GM12875 (cell line): ENCODE data around the gene SEC62.
A peak's percentile ranks its signal among the peaks of the same experiment; 100 is the strongest.

ENCODE experiments used
- H3K4me3 ChIP-seq: one replicate; pipeline ENCODE4 v1.5.1; 2011; ENCODE audit warnings: low read depth, low read length, control low read depth
- TF ChIP-seq, protein P1 (sequence below): IDR thresholded peaks from 2 replicates; pipeline ENCODE4 v1.5.1; 2011; ENCODE audit warnings: low read depth, mild to moderate bottlenecking, control low read depth, inconsistent platforms, low read length, moderate library complexity, borderline replicate concordance; ENCODE audit not compliant: insufficient read depth

Gene SEC62

DNA sequence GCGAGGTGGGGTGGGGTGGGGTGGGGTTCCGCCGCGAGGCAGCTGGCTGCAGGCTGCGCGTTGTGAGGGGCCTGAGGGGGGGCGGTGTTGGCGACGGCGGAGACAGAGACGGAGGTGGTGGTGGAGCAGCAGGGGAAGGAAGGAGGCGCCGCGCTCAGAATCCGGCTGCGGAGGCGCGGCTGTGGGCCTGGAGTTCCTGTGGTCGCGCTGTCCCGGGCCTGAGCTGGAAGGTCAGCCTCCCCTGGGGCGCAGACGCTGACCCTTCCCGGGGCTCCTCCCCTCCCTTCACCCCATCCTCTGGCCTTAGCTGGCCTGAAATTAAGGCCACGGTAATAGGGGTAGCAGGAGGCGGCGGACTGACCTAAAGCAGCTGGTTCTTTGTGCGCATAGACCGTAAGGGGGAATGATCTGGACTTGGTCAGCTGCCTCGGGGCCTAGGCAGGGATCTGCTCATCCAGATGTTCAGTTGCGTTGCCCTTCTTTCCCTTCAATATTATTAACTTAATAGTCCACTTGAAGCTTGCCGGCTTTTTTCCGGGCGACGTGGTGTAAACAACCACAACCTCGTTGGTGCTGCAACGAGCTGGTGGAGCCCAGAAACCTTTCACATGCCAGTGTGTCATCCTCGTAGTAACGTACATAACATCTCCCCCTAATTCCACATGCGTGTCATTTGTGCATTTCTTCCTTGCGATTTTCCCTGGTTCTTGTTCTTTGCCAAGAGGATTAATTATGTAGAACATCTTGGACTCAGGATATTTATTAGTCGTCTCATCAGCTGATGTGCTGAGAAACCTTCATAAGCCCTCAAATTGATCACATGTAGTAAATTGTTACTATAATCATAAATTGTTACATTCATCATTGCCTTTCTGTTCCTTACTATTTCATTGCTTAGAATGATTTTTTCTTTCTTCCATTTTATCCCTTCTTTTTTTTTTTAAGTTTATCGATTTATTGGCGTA is 626 bp downstream of the SEC62 start:
- H3K4me3 ChIP-seq = peak overlapping the region; percentile 93
- TF ChIP-seq, protein P1, sequence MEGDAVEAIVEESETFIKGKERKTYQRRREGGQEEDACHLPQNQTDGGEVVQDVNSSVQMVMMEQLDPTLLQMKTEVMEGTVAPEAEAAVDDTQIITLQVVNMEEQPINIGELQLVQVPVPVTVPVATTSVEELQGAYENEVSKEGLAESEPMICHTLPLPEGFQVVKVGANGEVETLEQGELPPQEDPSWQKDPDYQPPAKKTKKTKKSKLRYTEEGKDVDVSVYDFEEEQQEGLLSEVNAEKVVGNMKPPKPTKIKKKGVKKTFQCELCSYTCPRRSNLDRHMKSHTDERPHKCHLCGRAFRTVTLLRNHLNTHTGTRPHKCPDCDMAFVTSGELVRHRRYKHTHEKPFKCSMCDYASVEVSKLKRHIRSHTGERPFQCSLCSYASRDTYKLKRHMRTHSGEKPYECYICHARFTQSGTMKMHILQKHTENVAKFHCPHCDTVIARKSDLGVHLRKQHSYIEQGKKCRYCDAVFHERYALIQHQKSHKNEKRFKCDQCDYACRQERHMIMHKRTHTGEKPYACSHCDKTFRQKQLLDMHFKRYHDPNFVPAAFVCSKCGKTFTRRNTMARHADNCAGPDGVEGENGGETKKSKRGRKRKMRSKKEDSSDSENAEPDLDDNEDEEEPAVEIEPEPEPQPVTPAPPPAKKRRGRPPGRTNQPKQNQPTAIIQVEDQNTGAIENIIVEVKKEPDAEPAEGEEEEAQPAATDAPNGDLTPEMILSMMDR = no peak

DNA sequence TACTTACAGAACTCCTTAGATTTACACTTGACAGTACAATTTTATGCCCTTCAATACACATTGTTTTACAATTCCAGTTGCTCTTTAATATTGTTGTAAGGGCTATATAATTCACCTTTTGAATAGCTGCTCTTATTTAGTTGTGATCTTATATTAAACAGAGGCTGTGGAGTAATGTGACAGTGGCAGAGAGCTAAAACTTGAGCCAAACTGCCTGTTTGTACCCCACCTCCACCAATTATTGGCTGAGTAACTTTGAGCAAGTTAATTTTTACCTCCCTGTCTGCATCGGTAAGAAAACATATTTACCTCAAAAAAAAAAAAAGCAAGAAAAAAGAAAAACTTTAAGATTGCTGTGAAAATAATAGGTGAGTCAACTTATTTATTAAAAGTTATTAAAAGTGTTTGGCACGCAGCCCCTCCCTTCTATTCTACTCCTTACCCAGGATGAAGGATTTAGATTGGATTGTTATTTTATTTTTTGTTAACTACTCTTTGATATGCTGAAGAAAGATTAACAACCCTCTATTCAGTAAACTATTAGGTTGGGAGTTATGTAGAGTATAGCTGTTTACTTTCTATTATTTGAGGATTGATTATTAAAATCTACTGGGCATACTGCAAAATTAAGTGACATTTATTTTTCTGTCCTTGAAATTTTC is 1.7 kb downstream of the SEC62 start:
- peak overlapping the region; percentile 93 for H3K4me3 ChIP-seq
- TF ChIP-seq, protein P1 = no peak

DNA sequence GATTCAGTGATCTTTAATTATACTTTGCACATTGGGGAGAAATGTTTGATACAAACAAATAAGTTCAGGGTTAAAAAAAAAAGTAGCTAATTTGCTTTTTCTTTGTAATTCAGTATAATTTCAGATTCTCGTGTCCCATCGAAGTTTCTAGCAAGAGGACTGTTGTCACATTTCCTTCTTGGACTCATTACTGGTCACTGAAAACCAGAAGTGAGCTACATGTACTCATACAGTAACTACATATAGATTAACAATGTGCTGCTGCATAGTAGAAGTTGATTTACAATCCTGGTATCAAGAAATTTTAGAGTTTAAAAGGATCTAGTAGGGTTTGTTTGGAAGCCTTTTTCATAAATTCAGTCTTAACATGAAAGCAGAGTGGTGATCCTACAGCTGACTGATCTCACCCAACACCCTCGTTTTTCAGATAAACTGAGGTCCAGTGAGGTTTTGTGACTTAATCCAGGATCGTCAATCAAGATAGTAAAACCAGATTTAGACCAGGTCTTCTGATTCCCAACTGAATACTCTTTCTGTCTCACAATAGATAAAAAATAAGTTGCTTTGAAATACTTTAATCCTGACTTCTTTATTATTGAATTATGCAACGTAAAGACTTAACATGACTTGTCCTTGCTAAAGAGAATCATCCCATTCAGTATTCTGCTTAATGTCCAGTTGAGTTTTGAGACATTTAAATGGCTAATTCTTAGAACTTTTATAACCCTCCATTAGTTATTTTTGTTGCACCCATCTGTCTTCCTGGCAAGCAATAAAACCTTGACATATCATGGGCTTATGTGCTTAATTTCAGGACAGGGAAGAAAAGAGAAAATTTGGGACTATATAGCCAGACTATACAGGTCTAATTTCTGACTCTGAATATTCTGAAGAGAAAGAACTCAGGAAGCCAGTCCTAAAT is 2.8 kb downstream of the SEC62 start:
- TF ChIP-seq, protein P1 = no peak
- H3K4me3 ChIP-seq = no peak overlapping the region

DNA sequence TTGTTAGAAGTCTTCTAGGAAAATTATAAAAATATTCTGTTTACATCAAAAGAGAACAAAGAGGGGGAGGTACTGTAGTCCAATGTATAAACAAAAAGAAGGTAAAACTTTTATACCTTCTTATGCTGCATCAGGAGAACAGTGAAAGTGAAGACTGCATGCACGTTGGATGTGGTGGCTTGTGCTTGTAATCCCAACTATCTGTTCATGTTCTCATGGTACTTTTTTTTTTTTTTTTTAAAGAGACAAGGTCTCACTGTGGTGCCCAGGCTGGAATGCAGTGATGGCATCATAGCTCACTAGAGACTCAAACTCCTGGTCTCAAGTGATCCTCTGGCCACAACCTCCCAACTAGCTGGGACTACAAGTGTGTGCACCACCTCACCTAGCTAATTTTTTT is 4.2 kb downstream of the SEC62 start:
- TF ChIP-seq, protein P1 = no peak
- no peak overlapping the region for H3K4me3 ChIP-seq

- H3K4me3 ChIP-seq = no peak overlapping the region
- TF ChIP-seq, protein P1 = no peak
Observed at GRCh38 chr3:169971522-169971921, 4.9 kb downstream of the SEC62 start.

- H3K4me3 ChIP-seq = no peak overlapping the region
- TF ChIP-seq, protein P1 = no peak
Observed at GRCh38 chr3:169980055-169980454, 13.4 kb downstream of the SEC62 start.
